Gastrocnemius medialis (tissue), 4 donors: ENCODE data around the gene ZFYVE28.

Experiments used
- POLR2A ChIP-seq, 2 donors: fragments of 450-650 bp; IDR thresholded peaks; one replicate each; pipeline ENCODE4 v1.6.1; 2017; ENCODE audit warnings: antibody characterized with exemption in 2 of 2, mild to moderate bottlenecking in 2 of 2, moderate library complexity in 2 of 2
- TF ChIP-seq, protein P1 (sequence below), 5 experiments: fragments of 450-650 bp in 3 of 5; fragments of 200-600 bp in 2 of 5; sonication (generic) in 2 of 5; IDR thresholded peaks in 4 of 5; conservative IDR thresholded peaks in 1 of 5; 1 replicate in 4 of 5; 2 replicates in 1 of 5; pipeline ENCODE4 v1.5.1; 2016 to 2019; ENCODE audit warnings: antibody characterized with exemption in 5 of 5, mild to moderate bottlenecking in 3 of 5, moderate library complexity in 3 of 5

DNA sequence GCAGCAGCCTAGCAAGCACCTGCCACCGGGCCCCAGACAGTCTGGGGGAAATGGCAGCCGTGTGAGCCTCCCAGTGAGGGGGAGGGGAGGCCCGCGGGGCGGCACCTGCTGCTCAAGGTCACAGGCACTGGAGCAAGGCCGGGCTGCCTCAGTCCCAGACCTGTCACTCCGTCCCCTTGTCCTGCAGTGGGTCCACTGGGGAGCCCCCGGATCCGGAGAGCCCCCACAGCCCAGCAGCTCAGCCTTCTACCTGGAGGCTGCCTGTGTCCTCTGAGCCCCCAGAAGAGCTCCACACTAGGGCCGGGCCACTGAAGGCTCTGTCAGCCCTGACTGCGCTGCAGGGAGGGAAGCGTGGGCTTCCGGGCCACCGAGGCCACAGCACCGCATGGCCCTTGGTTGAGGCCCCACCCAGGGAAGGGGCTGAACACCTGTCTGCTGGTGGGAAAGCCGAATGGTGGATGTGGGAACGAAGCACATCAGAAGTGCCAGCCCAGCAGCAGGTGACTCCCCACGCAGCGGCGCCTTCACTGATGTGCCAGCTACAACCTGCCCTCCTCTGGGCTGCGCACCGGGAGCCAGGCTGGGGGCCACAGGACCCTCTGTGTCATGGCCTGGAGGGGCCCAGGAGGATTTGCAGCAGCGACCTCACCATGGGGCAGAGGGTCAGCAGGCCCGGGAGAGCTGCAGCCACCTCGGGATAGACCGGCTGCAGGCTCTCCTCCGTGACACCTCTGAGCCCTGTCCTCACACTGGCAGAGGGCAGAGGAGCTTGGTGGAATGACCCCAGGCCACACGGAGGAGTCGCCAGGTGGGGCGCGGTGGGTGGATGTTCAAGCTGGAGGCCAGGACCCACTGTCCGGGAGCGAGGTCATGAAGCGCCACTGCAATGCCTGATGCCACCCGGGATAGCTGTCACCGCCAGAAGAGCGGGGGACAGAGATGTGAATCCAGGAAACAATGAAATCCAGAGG lies 121.5 kb downstream of the ZFYVE28 start:
- TF ChIP-seq POLR2A (IDR thresholded peaks at IDR 0.05), result no peak
- TF ChIP-seq, protein P1, sequence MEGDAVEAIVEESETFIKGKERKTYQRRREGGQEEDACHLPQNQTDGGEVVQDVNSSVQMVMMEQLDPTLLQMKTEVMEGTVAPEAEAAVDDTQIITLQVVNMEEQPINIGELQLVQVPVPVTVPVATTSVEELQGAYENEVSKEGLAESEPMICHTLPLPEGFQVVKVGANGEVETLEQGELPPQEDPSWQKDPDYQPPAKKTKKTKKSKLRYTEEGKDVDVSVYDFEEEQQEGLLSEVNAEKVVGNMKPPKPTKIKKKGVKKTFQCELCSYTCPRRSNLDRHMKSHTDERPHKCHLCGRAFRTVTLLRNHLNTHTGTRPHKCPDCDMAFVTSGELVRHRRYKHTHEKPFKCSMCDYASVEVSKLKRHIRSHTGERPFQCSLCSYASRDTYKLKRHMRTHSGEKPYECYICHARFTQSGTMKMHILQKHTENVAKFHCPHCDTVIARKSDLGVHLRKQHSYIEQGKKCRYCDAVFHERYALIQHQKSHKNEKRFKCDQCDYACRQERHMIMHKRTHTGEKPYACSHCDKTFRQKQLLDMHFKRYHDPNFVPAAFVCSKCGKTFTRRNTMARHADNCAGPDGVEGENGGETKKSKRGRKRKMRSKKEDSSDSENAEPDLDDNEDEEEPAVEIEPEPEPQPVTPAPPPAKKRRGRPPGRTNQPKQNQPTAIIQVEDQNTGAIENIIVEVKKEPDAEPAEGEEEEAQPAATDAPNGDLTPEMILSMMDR (IDR thresholded peaks at IDR 0.05 in 4 of 5, conservative IDR thresholded peaks at IDR 0.05 in 1 of 5), result no peak
